ENCODE data around the gene ATXN10. TPM values are rescaled to one million over a fixed set of nuclear protein-coding genes. Genes with fewer than 3 reads are reported as not detected.

ATXN10 gene
- total RNA-seq, 1 experiment from 2014 or later = 122 TPM

DNA sequence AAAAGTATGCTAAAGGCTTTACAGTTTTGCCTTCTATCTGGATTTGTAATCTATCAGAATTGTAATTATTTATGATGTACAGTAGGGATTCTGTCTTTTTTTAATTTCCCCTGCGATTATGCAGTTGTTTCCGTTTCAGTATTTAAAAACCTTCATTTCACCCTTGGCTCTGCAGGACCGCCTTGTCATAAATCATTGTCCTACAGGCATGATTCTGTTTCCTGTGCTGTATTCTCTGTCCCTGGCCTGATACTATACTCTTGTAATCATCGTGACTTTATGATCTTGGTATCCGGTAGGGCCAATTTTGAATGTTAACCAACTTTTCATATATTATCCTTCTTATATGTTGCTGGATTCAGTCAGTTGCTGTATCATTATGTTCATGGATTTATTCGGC lies 151.7 kb downstream of the ATXN10 start:
- no peak for DNase-seq (ENCODE audit: low read depth)

DNA sequence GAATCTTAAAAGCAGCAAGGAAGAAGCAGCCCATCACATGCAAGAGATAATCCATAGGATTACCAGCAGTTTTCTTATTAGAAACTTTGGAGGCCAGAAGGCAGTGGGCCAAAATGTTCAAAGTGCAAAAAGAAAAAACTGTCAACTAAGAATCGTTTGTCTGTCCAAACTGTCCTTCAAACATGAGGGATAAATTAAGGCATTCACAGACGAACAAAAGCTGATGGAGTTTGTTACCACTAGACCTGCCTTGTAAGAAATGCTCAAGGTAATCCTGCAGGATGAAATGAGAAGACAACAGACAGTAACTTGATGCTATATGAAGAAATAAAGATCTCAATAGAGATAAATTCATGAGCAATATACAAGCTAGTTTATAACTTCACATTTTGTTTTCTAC lies 154.9 kb downstream of the ATXN10 start:
- no peak for DNase-seq (ENCODE audit: low read depth)

DNA sequence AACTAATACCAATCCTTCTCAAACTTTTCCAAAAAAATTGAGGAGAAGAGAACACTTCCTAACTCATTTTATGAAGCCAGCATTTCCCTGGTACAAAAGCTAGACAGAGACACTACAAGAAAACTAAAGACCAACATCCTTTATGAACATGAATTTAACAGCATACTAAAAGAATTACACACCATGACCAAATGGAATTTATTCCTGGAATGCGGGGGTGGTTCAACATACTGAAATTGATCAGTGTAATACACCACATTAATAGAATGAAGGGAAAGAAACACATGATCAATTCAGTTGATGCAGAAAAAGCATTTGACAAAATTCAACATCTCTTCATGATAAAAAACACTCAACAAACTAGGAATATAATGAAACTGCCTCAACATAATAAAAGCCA lies 157.2 kb downstream of the ATXN10 start:
- no peak for DNase-seq (ENCODE audit: low read depth)

DNA sequence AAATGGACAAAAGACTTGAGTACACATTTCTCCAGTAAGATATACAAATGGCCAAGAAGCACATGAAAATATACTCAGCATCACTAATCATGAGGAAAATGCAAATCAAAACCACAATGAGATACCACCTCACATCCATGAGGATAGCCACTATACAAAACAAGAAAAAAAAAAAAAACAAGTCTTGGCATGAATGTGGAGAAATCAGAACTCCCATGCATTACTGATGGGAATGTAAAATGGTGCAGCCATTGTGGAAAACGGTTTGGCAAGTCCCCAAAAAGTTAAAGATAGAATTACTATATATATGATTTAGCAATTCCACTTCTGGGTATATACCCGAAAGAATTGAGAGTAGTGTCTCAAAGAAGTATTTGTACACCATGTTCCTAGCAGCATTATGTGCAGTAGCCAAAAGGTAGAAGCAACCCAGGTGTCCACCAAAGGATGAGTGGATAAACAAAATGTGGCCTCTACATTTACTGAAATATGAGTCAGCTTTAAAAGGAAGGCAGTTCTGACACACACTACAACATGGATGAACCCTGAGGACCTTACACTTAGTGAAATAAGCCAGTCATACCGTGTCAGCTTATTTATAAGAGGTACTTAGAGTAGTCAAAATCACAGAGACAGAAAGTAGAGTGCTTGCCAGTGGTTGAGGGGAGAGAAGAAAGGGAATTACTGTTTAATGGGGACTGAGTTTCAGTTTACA lies 159.1 kb downstream of the ATXN10 start:
- peak; percentile 76 for DNase-seq (ENCODE audit: low read depth)

DNA sequence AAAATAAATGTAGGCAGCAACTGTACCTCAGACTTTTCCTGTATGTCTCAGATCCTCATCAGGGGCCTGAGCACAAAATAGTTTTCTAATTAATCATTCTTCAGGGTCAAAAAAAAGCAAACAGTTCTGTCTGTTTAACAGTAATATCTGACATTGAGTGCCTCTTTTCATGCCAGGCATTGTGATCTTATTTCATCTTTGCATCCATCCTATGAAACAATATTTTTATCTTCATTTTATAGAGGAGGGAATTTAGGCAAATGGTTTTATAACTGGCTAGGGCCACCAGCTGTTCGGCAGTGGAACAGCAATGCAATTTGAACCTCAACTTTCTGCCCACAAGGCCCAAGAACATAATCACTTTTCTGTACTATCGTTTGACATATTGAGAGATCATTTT lies 159.8 kb downstream of the ATXN10 start:
- DNase-seq (ENCODE audit: low read depth) = peak; percentile 43

DNA sequence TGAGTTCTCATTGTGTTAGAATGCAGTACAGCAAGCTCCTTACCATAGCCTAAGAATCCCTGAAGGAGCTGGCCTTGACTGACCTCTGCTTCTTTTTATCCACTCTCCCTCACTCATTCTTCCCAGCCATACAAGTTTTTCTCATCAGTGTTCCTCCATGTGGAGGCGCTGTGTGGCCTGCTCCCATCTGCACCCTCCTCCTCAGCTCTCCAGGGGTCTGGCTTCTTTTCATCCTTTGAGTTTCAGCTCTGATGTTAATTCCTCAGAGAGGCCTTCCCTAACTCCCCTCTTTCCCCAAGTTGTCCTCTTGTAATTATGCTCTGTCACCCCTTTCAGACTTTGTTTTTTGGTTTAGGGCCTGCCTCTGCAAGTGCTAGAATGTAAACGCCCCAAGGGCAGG lies 160.5 kb downstream of the ATXN10 start:
- DNase-seq (ENCODE audit: low read depth) = no peak

DNA sequence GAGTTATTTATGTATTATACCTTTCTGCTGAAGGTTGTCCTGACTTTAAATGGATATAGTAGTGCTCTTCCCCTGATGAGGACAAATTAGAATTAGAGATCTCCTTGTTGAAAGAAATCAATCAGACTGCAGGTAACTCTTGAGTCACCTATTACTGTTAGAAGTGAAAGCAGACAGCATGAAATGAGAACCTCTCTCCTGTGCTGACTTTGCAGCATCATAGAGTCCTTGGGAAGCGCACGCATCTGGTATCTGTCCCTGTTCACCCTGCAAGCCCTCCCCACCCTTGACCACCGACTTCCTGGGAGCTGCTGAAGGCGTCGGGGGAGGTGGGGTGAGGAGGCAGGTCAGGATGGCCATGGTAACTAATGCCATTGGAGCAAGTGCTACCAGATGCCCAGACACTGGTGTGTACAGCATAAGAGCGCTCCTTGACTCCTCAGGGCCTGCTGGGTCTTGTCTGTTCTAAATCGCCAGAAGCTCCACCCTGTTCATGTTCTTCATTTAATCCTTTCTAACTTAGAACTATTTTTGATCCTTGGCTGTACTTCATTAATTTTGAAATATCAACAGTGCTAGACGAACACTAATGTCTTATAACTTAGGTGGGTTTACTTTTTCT lies 161.4 kb downstream of the ATXN10 start:
- DNase-seq (ENCODE audit: low read depth) = no peak

DNA sequence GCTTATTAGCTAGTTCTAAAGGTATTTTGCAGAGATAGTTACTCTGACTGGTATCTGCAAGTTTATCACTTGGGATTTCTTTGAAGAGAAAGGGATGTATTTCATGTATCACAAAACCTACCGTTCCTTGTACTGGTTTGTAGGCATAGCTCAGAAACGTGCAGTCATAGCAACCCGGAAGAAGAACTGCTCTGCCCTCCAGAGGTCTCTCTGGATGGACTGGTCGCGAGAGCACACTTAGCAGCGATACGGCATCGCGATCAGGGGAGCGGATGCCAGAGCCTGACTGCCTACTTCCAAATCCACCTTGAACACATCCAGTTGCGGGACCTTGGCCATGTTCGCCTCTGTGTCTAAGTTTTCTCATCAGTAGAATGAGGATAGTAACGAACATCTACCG lies 162.0 kb downstream of the ATXN10 start:
- DNase-seq (ENCODE audit: low read depth) = no peak

DNA sequence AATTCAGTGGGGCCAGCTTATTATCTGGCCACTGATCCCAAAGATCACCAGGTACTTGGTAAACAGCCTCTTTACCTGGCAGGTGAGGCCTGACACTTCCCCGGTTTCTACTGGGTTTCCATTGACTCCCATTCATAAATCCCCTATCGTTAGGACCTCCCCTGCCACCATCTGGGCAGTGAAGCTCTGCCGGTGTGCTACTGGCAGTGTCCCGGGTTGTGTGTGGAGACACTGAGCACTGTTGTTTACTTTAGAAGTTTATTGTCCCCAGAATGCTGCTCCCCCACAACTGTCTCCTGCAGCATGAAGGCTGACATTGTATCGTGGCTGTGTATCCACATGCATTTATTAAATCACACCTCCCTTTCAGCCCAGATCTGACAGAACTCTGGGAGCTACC lies 162.6 kb downstream of the ATXN10 start:
- DNase-seq (ENCODE audit: low read depth) = no peak

DNA sequence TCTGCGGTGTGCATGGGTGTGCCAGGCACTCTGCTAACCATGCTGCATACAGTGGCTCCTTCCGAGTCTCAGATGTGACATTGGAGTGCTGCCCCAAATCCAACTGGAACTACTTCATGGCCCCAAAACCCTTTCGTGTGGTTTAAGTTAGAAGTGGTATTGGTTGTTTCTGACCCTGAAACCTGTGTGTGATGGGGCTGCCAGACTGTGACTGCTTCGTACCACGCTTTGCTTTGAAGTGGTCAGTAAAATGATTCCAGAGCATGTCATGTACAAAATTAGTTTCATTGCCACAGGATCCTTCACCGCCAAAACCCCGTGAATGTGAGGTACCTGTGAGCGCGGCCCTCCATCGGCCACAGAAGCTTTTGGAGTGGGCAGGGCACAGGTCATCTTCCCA lies 163.2 kb downstream of the ATXN10 start:
- no peak for DNase-seq (ENCODE audit: low read depth)

DNA sequence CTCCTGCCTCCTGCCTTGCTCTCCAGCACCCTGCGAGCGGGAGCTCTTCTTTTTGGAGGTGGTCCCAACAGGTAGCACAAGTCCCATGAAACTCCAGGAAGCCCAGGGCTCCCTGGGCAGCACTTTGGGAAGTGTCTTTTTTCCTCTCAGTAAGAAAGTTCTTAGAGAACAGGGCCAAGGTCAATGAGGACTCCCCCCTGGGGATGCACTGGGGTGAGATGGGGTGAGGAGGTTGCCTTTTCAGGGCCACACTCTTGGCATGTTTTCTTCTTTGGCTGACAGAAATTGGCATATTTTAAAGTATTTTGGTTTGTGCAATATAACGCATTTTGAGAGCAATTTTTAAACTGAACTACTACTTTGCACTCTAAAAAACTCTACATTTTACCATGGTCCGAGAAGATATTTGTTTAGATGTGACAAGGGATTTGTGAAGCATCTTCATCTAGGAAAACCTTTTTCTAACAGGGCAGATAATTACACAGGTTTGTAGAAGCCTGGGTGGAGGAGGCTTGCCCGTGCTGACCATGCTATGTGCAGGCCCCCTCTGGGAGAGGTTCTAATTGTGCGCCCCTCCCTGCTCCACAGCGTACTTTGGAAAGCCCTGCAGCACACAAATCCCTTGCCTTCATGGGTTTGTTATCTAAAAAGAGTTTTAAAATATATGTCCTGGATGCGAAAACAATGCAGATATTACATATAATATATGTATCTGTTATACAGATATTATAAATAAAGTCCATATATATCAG lies 165.0 kb downstream of the ATXN10 start:
- DNase-seq (ENCODE audit: low read depth) = no peak

DNA sequence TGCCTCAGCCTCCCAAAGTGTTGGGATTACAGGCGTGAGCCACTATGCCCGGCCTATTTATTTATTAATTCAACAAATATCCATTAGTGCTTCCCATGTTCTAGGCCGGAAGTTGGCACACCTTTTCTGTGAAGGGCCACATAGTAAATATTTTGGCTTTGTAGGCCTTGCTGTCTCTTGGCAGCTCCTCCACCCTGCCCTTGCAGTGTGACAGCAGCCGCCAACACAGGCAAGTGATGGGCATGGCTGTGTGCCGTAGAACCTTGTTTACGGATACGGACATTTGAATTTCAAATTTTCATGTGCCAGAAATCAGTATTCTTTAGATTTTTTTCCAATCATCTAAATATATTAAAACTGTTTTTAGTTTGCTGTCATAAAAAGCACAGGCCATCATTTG lies 165.9 kb downstream of the ATXN10 start:
- no peak for DNase-seq (ENCODE audit: low read depth)

DNA sequence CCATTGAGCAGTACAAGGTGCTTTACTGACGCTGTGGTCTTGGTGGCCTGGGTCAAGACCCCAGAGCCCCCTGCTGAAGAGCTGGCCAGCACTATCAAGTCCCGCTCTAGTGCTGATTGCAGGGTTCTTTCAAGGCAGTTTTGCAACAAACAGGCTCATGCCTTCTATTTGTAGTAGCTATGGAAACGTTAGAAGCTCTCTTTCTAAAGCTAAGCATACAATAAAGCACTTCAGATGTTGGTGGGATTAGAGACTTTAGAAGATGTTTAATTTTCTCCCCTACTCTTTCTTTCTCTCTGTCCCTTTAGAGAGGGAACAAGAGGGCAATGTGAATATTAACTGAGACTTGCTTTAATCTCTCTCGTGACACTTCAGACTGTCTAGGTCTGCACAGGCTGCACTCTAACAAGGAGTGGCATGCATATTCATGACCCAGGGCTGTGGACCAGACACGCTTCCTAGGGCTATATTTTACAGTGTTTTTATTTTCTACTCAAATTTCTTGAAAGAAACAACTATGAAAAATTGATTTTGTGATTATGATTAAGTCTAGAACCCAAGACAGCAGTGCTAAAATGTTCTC lies 166.8 kb downstream of the ATXN10 start:
- no peak for DNase-seq (ENCODE audit: low read depth)

DNA sequence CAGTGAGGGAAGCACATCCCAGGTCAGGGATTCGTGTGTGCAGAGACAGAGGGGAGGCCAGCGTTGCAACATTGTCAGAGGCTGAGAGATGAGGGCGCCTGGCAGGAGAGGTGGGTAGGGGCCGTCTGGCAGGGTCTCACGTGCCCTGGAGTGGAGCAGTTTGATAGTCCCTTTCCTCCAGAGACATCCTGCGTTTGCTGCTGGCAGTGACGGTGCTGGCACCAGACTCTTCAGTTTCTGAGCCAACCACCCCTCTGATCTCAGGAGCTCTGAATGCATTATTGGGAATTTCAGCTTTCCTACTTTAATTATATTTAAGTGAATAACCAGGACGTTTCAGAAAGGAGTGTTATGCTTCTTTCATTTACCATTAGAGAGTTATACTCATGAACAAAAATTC lies 168.8 kb downstream of the ATXN10 start:
- DNase-seq (ENCODE audit: low read depth) = no peak

DNA sequence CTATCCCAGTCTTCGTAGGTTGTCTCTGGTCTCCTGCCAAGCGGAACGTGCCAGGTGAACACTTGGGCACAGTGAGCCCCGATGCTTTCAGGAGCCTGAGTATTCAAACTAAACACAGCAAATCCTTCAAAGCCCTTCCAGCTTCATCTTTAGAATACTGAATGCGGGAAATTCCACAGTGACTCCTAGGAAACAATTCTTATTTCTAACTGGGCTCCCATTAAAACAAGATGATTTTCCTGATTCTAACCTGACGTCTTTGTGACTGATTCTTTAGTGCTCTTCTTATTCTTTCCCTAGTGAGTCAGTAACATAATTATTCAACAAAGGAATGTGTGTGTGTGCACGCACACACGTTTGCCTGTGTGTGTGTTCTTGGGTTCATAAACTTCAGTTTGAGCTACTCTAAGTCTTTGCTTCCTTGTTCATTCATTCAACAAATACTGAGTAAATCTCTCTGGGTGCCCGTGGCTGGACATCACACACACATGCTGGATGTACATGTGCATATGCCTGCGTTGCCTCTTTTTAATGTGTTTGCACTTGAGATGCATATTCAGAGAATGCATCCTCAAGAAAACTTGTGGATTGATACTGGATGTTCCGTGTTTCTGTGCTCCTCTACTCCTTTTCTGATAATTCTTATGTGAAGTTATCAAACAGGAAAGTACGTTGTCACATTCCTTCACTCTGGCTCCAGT lies 170.8 kb downstream of the ATXN10 start:
- peak; percentile 54 for DNase-seq (ENCODE audit: low read depth)

DNA sequence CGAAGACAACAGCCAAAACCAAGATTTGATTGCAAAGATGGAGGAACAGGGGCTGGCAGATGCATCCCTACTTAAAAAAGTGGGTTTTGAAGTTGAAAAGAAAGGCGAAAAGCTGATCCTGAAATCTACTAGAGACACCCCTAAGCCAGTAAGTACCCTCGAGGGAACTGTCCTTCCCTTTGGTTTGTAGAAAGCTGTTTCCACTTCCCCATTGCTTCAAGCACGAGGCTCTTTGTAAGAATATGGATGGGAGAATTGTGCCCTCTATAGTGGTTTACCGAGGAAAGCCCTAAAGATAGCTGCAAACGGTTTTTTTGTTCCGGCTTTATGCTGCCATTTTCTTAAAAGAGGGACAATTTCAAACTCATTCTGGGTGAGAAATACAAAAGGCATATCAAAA lies 171.4 kb downstream of the ATXN10 start:
- DNase-seq (ENCODE audit: low read depth) = no peak

DNA sequence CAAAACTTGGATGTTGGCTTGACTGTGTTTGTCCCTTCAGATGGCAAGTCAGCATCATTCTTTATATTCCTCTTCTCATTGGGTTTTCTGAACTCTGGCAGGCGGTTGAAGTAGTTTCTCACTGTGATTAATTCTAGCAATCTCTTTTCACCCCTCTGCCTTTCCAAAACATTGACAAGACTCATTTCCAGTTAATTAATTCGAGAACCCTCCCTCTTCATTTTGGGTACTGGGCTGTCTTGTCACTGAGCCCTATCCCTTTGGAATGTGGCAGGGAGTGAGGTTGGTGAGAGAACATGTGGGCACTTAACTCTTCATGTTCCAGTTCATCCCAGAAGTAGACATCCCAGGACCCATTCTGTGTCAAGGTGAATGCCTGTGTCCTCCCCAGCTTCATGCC lies 172.4 kb downstream of the ATXN10 start:
- no peak for DNase-seq (ENCODE audit: low read depth)

DNA sequence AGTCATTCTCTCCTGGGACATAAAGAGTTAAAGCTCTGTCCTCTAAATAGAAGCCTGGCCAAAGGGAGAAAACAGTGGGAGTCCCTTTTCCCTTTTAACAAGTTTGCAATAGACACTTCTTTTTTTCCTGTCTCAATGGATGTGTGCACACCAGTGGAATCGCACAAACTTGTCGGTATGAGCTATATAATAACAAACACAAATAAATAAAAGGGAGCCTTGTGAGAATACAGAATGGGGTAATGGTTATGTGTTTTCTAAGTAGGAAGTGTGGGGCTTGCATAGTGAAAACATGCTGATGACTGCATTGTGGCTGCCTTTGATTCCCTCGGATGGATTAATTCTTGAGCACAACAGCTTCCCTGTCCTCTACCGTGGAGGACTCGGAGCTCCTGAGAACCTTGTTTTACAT lies 173.4 kb downstream of the ATXN10 start:
- DNase-seq (ENCODE audit: low read depth) = no peak

DNA sequence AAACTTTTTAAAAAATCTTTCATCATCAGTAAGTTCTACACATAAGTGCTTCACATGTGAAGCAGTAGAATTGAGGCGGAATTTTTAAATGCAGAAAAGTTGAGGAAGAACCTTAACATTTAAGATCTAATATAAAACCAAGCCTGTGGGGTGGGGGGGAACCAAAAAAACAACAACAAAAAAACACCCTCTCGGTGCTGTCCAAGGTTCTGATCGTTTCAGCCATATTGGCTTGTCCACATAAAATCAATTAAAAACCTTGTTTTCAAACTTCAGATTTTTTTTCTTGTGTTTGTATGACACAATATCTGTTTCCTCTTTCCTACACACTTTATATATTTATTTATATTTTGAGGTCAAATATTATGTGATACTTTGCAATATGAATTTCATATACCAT lies 175.3 kb downstream of the ATXN10 start:
- no peak for DNase-seq (ENCODE audit: low read depth)

DNA sequence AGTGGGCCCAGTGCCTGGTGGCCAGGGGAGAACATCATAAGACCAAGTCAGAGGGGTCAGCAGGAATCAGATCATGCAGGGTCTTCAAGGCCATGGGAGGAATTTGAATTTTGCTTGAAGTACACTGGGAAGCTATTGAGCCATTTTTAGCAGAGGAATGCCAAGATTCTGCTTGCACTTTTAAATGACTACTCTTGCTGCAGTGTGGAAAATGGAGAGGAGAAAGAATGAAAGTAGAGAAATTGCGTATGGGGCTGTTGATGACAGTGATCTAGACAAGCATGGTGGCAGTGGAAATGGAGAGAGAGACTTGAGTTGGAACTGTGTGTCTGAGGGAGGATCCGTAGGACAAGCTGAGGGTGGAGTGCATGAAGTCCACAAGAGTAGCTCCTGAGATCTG lies 177.3 kb downstream of the ATXN10 start:
- no peak for DNase-seq (ENCODE audit: low read depth)

DNA sequence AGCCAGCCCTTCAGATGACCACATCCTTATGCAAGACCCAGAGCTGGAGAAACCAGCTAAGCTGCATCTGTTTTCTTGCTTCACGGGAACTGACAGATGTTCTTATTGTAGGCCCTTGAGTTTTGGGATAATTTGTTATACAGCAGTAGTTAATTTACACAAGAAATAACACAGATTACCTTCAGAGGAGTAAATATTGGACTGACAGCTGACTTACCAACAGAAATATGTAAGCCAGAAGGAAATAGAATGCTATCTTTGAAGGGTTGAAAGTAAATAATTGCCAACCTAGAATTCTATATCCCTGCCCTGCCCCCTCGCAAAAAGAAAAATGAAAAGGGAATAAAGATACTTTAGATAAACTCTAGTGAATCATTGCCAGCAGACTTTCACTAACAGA lies 181.2 kb downstream of the ATXN10 start:
- DNase-seq (ENCODE audit: low read depth) = peak; percentile 19

DNA sequence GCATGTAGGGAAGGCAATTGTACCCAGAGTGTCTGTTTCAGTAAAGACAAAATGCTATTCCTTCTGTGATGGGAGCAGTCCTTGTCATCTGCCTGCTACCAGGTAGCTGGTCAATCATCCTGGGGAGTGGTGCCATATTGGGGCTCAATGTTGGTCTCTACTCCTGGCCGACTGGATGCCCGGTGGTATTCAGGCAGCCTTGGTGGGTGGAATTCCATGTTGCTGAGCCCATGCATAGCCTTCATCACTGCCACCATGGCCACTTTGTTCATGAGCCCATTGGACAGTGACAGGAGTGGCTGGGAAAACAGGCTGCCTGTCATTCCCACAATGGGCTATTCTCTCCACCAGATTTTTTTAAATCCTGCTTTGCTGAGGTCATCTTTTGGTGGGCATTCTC lies 184.3 kb downstream of the ATXN10 start:
- no peak for DNase-seq (ENCODE audit: low read depth)
